ENCODE results near the gene MRPS33. TPM values are rescaled to one million over a fixed set of nuclear protein-coding genes. Genes with fewer than 3 reads are reported as not detected.

The MRPS33 gene
- total RNA-seq, 1 donor: 23.2 TPM

DNA sequence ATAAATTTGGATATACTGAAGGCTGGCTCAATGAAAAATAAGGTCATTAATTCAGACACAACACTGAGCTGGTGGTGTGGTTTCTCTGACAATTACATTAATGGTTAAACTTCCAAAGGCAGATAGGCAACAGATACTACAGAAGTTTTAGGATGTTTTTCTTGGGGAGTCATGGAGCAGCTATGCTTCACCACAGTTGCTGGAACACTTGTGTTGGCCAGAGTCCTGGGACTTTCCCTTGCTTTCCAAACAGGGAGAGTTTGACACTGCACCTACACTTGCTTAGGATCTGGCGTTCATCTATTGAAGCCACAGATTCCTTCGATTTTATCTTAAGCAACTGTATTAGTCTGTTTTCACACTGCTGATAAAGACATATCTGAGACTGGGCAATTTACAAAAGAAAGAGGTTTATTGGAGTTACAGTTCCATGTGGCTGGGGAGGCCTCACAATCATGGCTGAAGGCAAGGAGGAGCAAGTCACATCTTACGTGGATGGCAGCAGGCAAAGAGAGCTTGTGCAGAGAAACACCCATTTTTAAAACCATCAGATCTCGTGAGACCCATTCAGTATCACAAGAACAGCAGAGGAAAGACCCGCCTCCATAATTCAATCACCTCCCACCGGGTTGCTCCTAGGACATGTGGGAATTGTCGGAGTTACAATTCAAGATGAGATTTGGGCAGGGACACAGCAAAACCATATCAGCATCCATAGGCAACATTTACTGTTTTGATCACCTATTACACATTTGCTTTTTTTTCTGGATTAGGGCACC is 31.3 kb upstream of the MRPS33 start:
- TF ChIP-seq, protein P1, sequence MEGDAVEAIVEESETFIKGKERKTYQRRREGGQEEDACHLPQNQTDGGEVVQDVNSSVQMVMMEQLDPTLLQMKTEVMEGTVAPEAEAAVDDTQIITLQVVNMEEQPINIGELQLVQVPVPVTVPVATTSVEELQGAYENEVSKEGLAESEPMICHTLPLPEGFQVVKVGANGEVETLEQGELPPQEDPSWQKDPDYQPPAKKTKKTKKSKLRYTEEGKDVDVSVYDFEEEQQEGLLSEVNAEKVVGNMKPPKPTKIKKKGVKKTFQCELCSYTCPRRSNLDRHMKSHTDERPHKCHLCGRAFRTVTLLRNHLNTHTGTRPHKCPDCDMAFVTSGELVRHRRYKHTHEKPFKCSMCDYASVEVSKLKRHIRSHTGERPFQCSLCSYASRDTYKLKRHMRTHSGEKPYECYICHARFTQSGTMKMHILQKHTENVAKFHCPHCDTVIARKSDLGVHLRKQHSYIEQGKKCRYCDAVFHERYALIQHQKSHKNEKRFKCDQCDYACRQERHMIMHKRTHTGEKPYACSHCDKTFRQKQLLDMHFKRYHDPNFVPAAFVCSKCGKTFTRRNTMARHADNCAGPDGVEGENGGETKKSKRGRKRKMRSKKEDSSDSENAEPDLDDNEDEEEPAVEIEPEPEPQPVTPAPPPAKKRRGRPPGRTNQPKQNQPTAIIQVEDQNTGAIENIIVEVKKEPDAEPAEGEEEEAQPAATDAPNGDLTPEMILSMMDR (IDR thresholded peaks at IDR 0.05; ENCODE audit: extremely low read depth, low read depth, low read length): no peak
- Histone ChIP-seq H3K27ac (ENCODE audit: low read depth, low read length) (peak overlapping the region; percentile 17), H3K4me1 (ENCODE audit: insufficient read depth, low read length) (peaks cover 3% of the 10 kb centered on the region), H3K9me3 (ENCODE audit: low read depth, low read length) (no peaks in the 10 kb centered on the region), H4K20me1 (ENCODE audit: insufficient read depth, low read length) (no peaks in the 10 kb centered on the region), H3K79me2 (ENCODE audit: insufficient read depth, low read length) (no peaks in the 10 kb centered on the region), H3K36me3 (ENCODE audit: insufficient read depth, low read length) (no peaks in the 10 kb centered on the region), H3K4me2 (ENCODE audit: insufficient read depth, low read length) (peak overlapping the region; percentile 34), H2AFZ (ENCODE audit: low read length) (no peak overlapping the region), H3K4me3 (ENCODE audit: insufficient read depth, low read length) (no peak overlapping the region), H3K27me3 (ENCODE audit: insufficient read depth, low read length) (no peaks in the 10 kb centered on the region)
- DNase-seq (ENCODE audit: insufficient read length, low spot score, missing footprints): peak; percentile 65

DNA sequence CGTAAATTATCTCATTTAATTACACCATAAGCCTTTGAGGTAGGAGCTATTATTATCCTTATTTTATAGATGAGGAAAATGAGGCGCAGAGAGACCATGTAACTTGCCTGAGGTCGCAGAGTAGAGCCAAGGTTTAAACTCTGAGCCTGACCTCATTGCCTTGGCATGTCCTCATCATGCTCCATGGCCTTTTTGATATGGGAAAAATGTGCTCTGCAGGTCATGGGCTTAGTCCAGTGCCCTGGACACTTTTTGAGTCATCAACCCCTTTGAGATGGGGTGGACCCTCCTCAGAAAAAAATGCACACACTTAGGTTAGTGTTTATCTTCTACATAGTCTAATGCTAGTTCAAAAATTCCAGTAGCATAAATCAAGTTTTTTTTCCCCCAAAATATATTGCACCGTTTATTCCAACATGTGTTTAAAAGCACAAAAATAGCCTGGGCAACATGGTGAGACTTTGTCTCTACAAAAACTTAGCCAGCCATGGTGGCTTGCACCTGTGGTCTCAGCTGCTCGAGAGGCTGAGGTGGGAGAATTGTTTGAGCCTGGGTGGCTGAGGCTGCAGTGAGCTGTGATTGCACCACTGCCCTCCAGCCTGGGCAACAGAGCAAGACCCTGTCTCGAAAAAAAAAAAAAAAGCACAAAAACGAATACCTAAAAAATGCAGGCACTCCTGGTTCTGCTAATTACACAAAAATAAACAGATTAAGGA is 30.5 kb upstream of the MRPS33 start:
- Histone ChIP-seq H3K27ac (ENCODE audit: low read depth, low read length) (no peak overlapping the region), H3K27me3 (ENCODE audit: insufficient read depth, low read length) (no peaks in the 10 kb centered on the region), H3K4me2 (ENCODE audit: insufficient read depth, low read length) (peak overlapping the region; percentile 34), H2AFZ (ENCODE audit: low read length) (no peak overlapping the region), H3K9me3 (ENCODE audit: low read depth, low read length) (no peaks in the 10 kb centered on the region), H3K4me3 (ENCODE audit: insufficient read depth, low read length) (no peak overlapping the region), H3K79me2 (ENCODE audit: insufficient read depth, low read length) (no peaks in the 10 kb centered on the region), H3K4me1 (ENCODE audit: insufficient read depth, low read length) (peaks cover 3% of the 10 kb centered on the region), H4K20me1 (ENCODE audit: insufficient read depth, low read length) (no peaks in the 10 kb centered on the region), H3K36me3 (ENCODE audit: insufficient read depth, low read length) (no peaks in the 10 kb centered on the region)
- peak; percentile 44 for DNase-seq (ENCODE audit: insufficient read length, low spot score, missing footprints)
- TF ChIP-seq, protein P1 (IDR thresholded peaks at IDR 0.05; ENCODE audit: extremely low read depth, low read depth, low read length): no peak

DNA sequence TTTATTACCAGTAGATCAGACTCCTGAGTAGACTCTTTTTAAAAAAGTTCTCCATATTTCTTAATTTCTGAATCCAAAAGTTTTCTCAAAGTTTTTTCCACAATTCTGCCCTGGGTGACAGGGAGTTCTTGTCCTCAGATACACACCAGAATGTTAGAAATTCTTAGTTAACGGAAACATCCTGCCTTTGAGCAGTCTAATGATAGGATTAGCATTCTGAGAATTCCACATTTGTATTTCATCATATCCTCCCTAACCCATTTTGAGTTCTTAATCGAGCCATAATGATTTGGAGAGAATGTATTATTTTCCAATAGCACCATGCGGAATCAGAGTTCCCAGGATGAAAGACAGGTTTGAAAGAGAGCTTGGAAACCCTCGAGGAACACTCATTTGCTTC is 28.9 kb upstream of the MRPS33 start:
- H2AFZ ChIP-seq (ENCODE audit: low read length): no peak overlapping the region

More for the DNA sequence above, 28.9 kb upstream of the MRPS33 start:
- Histone ChIP-seq H4K20me1 (ENCODE audit: insufficient read depth, low read length) (no peaks in the 10 kb centered on the region), H3K4me1 (ENCODE audit: insufficient read depth, low read length) (peaks cover 7% of the 10 kb centered on the region), H3K27me3 (ENCODE audit: insufficient read depth, low read length) (no peaks in the 10 kb centered on the region), H3K4me3 (ENCODE audit: insufficient read depth, low read length) (no peak overlapping the region), H3K27ac (ENCODE audit: low read depth, low read length) (no peak overlapping the region), H3K9me3 (ENCODE audit: low read depth, low read length) (no peaks in the 10 kb centered on the region), H3K36me3 (ENCODE audit: insufficient read depth, low read length) (no peaks in the 10 kb centered on the region), H3K79me2 (ENCODE audit: insufficient read depth, low read length) (no peaks in the 10 kb centered on the region), H3K4me2 (ENCODE audit: insufficient read depth, low read length) (no peak overlapping the region)
- no peak for DNase-seq (ENCODE audit: insufficient read length, low spot score, missing footprints)
- TF ChIP-seq, protein P1 (IDR thresholded peaks at IDR 0.05; ENCODE audit: extremely low read depth, low read depth, low read length): no peak
